SJCRH30 (cell line): ENCODE results near the gene AKAP12. TPM values are rescaled to one million over a fixed set of nuclear protein-coding genes. Genes with fewer than 3 reads are reported as not detected.

ENCODE experiments used
- DNase-seq, 2 experiments: peaks; one replicate each; pipeline ENCODE4 v3.0.0-alpha.2; 2015 to 2020
- H3K27ac ChIP-seq: fragments of 250-450 bp; sonication (Bioruptor Pico); 2 replicates; pipeline ENCODE4 v1.5.1; 2020; ENCODE audit warnings: mild to moderate bottlenecking, moderate library complexity
- H3K27me3 ChIP-seq: fragments of 250-450 bp; sonication (Bioruptor Pico); 2 replicates; pipeline ENCODE4 v1.5.1; 2020; ENCODE audit warnings: mild to moderate bottlenecking, moderate library complexity
- H3K36me3 ChIP-seq: fragments of 250-450 bp; sonication (Bioruptor Pico); 2 replicates; pipeline ENCODE4 v1.5.1; 2020; ENCODE audit warnings: mild to moderate bottlenecking, moderate library complexity
- H3K4me1 ChIP-seq: fragments of 250-450 bp; sonication (Bioruptor Pico); 2 replicates; pipeline ENCODE4 v1.5.1; 2020; ENCODE audit warnings: mild to moderate bottlenecking, moderate library complexity
- H3K4me3 ChIP-seq: fragments of 250-450 bp; sonication (Bioruptor Pico); 2 replicates; pipeline ENCODE4 v1.5.1; 2020; ENCODE audit warnings: mild to moderate bottlenecking, moderate library complexity
- H3K9me3 ChIP-seq: fragments of 250-450 bp; sonication (Bioruptor Pico); replicated peaks from 2 replicates; pipeline ENCODE4 v1.5.1; 2020; ENCODE audit warnings: mild to moderate bottlenecking, moderate library complexity
- total RNA-seq: library from RNA; depleted of rRNA; stranded (reverse); fragments of >200 nt; shearing (Covaris generic); gene quantifications from 2 replicates; pipeline ENCODE4 v1.2.3, GENCODE V29; 2014; rRNA removed

Gene AKAP12, protein sequence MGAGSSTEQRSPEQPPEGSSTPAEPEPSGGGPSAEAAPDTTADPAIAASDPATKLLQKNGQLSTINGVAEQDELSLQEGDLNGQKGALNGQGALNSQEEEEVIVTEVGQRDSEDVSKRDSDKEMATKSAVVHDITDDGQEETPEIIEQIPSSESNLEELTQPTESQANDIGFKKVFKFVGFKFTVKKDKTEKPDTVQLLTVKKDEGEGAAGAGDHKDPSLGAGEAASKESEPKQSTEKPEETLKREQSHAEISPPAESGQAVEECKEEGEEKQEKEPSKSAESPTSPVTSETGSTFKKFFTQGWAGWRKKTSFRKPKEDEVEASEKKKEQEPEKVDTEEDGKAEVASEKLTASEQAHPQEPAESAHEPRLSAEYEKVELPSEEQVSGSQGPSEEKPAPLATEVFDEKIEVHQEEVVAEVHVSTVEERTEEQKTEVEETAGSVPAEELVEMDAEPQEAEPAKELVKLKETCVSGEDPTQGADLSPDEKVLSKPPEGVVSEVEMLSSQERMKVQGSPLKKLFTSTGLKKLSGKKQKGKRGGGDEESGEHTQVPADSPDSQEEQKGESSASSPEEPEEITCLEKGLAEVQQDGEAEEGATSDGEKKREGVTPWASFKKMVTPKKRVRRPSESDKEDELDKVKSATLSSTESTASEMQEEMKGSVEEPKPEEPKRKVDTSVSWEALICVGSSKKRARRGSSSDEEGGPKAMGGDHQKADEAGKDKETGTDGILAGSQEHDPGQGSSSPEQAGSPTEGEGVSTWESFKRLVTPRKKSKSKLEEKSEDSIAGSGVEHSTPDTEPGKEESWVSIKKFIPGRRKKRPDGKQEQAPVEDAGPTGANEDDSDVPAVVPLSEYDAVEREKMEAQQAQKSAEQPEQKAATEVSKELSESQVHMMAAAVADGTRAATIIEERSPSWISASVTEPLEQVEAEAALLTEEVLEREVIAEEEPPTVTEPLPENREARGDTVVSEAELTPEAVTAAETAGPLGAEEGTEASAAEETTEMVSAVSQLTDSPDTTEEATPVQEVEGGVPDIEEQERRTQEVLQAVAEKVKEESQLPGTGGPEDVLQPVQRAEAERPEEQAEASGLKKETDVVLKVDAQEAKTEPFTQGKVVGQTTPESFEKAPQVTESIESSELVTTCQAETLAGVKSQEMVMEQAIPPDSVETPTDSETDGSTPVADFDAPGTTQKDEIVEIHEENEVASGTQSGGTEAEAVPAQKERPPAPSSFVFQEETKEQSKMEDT (N-terminal part only)
- total RNA-seq = 63.4 and 70.8 TPM in 2 replicates

DNA sequence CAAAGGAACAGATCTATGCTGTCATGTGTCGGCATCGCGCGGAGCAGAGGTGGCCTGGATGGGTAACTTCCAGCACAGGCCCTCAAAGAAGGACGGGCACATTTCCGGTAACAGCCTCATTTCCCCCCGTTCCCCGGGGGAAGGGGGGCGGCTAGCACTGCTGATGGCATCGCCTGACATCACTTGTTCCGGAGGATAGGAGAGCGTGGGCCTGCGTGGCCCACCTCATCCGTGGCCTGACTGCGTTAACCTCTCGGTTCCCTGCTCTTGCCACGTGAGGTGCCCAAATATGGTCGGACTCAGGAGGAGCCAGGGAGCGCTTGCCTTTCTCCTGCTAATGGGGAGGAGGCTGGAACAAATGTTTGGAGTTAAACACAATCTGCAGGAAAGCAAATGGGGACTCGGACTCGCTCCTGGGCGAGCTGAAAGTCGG lies at the start of gene AKAP12:
AKAP12 (plus strand) TSS at position 365 of the 433 bp plus-strand sequence. CDS start 596 bp downstream, outside the sequence.
- Histone ChIP-seq H3K4me1 (peaks cover 3% of the 10 kb centered on the region; the same call in 1 of the 2 replicates), H3K36me3 (no peaks in the 10 kb centered on the region), H3K27ac (peak within 1 kb of the TSS; percentile 58), H3K9me3 (no peaks in the 10 kb centered on the region; the same call in 1 of the 2 replicates), H3K4me3 (peak within 1 kb of the TSS; percentile 75), H3K27me3 (no peaks in the 10 kb centered on the region)
- DNase-seq = peak; percentile 76 to 82

DNA sequence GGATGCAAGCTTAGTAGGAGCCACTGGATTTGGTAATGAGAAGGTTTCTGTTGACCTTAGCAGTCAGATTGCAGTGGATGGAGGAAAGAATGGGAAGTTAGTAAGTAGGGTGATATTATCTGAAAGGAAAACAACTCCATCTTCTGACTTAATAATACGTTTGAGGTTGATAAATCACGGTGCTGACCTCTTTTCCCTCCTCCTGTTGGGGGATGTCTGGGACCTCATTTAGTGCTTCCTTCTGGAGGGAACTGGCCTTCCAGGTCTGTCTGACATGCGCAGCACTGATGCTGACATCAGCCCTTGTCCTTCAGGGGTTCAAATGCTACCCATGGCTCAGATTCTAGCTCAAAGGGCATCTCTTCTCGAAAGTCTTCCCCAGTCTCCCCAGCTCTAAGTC lies 48.2 kb upstream of the AKAP12 start:
- DNase-seq = no peak
- H3K9me3 ChIP-seq = no peaks in the 10 kb centered on the region
- no peak overlapping the region for H3K4me3 ChIP-seq
- H3K4me1 ChIP-seq = no peaks in the 10 kb centered on the region
- H3K27me3 ChIP-seq = no peaks in the 10 kb centered on the region
- no peaks in the 10 kb centered on the region for H3K36me3 ChIP-seq
- H3K27ac ChIP-seq = no peak overlapping the region

DNA sequence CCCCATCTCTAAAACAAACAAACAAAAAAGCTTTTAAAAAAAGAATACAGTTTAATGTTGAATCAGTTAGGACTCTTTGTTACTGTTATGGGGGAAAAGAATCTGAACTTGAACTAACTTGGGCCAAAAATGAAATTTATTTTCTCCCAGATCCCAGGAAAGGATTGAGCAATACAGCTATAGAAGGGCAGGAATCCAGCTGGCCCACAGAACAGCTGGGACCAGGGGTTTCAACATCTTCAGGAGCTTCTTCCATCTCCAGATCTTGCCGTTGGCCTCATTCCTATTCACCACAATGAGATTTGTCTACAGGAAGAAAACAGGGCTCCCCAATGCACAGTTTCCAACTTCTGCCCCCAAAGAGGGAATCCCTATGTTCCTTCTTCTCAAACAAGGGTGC lies 43.2 kb upstream of the AKAP12 start:
- H3K4me1 ChIP-seq = peaks cover 11% of the 10 kb centered on the region
- H3K27ac ChIP-seq = no peak overlapping the region
- no peak for DNase-seq
- no peaks in the 10 kb centered on the region for H3K9me3 ChIP-seq
- H3K4me3 ChIP-seq = no peak overlapping the region
- H3K27me3 ChIP-seq = no peaks in the 10 kb centered on the region
- no peaks in the 10 kb centered on the region for H3K36me3 ChIP-seq

DNA sequence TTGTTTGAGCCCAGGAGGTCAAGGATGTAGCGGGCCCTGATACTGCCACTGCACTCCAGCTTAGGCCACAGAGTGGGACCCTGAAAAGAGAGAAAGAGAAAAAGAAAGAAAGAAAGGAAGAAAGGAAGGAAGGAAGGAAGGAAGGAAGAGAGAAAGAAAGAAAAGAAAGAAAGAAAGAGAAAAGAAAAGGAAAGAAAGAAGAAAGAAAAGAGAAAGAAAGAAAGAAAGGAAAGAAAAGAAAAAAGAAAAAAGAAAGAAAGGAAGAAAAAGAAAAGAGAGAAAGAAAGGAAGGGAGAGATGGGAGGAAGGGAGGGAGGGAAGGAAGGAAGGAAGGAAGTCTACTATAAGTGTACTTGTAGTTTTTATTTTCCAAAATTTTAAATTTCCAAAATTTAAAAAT lies 42.2 kb upstream of the AKAP12 start:
- H3K4me1 ChIP-seq = peaks cover 11% of the 10 kb centered on the region
- no peaks in the 10 kb centered on the region for H3K9me3 ChIP-seq
- H3K27me3 ChIP-seq = no peaks in the 10 kb centered on the region
- DNase-seq = no peak
- no peak overlapping the region for H3K27ac ChIP-seq
- H3K36me3 ChIP-seq = no peaks in the 10 kb centered on the region
- no peak overlapping the region for H3K4me3 ChIP-seq

DNA sequence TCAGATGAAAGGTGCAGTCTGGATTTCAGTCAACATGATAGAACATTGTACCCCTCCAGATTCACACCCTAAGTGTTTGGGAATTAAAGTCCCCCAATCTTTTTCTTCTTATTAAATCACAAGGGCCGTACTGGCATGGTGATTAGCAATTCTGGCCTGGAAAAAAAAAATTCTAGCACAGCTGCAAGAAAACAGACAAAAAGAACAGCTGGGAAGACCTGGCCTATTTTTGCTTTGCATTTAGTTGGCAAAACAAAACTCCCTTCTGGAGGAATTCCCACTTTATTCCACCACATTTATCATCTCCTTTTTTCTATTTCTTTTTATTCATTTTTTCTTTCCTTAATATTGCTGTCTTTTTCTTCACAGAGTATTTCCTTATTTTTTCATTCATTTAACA lies 39.8 kb upstream of the AKAP12 start:
- Histone ChIP-seq H3K4me3 (no peak overlapping the region), H3K27me3 (no peaks in the 10 kb centered on the region), H3K36me3 (no peaks in the 10 kb centered on the region), H3K4me1 (peaks cover 11% of the 10 kb centered on the region), H3K9me3 (no peaks in the 10 kb centered on the region), H3K27ac (no peak overlapping the region; the same call in 1 of the 2 replicates)
- peak in 1 of 2 experiments; percentile 54 for DNase-seq

DNA sequence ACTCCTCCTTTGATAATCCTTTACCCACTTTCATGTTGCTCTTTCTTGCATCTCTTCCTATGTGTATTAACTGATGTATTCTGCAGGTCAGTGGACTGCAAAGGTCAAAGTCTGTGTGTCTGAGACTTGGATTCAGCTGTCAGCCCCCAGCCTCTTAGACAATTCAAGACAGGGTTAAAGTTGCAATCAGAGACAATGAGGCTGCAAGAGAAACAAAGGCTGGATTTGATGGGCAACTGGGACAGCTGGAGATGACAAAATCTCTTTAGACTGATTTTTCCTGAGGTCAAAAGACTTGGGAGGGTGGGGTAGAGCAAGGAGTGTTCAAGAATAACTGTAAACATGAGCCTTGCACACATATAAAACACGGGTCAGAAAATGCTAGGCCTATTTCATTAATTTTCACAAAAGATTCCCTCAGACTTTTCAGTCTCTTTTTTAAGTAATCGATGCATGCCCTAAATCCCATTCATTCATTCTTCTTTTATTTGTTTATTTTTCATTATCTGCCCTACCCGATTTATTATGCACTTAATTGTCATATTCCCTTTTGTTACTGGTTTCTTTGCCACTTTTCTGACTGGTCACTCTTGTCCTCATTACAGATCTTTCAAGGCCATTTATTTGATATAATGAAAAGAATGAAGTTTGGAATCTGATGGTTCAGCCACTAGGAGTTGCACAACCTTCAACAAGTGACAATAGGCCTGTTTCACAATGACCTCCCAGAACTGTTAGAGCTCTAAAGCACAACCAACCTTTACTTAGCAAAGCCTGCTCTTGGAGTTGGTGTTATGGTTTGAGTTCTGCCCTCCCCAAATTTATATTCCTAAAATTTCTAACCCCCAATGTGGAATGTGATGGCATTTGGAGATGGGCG lies 33.8 kb upstream of the AKAP12 start:
- Histone ChIP-seq H3K36me3 (no peaks in the 10 kb centered on the region), H3K27ac (no peak overlapping the region), H3K27me3 (no peaks in the 10 kb centered on the region), H3K4me1 (peaks cover 6% of the 10 kb centered on the region; the same call in 1 of the 2 replicates), H3K9me3 (peaks cover 4% of the 10 kb centered on the region; the same call in 1 of the 2 replicates), H3K4me3 (no peak overlapping the region)
- DNase-seq = no peak

DNA sequence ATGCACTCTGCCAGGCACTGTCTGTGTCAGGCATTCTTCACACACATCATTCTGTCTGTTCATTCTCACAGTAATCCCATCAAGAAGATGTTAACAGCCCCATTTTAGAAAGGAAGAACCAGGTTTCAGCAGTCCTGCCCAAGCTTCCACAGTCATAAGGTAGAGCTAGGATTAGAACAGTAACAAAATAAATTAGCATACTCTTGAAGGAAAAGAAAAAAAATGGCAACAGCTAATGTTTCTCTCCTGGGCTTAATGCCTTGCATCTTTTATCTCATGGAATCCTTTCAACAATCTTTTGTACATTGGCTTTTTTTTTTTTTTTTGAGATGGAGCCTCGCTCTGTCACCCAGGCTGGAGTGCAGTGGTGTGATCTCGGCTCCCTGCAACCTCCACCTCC lies 32.1 kb upstream of the AKAP12 start:
- no peak overlapping the region for H3K4me3 ChIP-seq
- H3K4me1 ChIP-seq = peaks cover 6% of the 10 kb centered on the region; the same call in 1 of the 2 replicates
- DNase-seq = no peak
- peaks cover 12% of the 10 kb centered on the region; the same call in 1 of the 2 replicates for H3K9me3 ChIP-seq
- H3K36me3 ChIP-seq = no peaks in the 10 kb centered on the region
- H3K27me3 ChIP-seq = no peaks in the 10 kb centered on the region
- H3K27ac ChIP-seq = no peak overlapping the region

DNA sequence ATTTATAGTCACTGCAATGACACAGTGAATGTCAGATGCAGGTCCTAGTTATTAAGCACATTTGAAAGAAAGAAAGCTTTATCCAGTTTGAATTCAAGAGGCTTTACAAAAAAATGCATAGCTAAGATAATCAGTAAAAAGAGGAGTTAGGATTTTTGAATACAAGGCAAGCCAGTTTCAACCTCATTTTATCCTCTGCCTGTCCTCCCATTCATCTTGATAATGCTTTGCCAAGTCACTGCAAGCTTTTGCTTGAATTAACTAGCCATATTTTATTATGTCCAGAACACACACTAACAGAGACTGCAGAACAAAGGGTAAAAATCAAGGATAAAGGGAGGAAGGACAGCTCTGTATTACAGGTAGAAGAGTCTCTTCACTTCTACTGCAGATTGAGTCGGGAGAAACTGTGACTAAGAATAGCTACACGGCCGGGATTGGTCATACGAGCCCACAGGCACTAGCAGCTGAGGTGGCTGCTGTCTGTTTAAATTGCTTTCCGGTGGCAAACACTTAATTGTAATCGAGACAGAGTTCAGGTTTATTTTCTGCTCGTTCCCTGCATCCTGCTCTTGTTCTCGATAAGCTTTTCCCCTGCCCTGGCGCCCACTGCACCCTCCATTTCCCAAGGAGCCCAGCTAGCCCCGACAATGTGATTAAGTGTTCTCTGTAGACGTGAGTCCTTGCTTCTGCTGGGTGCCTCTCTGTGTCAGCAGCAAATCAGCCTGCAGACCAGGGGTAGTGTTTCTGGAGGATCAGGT lies 30.5 kb upstream of the AKAP12 start:
- Histone ChIP-seq H3K36me3 (no peaks in the 10 kb centered on the region), H3K27me3 (no peaks in the 10 kb centered on the region), H3K4me1 (peaks cover 6% of the 10 kb centered on the region; the same call in 1 of the 2 replicates), H3K27ac (no peak overlapping the region), H3K4me3 (peak overlapping the region; percentile 24), H3K9me3 (peaks cover 12% of the 10 kb centered on the region; the same call in 1 of the 2 replicates)
- peak; percentile 40 to 66 for DNase-seq

DNA sequence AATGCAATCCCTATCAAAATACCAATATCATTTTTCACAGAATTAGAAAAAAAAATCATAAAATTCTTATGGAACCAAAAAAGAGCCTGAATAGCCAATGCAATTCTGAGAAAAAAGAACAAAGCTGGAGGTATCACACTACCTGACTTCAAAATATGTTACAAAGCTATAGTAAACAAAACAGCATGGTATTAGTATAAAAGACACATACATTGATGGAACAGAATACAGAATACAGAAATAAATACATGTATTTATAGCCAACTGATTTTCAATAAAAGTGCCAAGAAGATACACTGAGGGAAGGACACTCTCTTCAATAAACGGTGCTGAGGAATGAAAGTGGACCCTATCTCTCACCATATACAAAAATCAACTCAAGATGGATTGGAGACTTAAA lies 28.7 kb upstream of the AKAP12 start:
- H3K9me3 ChIP-seq = peaks cover 12% of the 10 kb centered on the region; the same call in 1 of the 2 replicates
- peaks cover 4% of the 10 kb centered on the region; the same call in 1 of the 2 replicates for H3K4me1 ChIP-seq
- no peak overlapping the region for H3K4me3 ChIP-seq
- no peaks in the 10 kb centered on the region for H3K27me3 ChIP-seq
- no peak for DNase-seq
- no peaks in the 10 kb centered on the region for H3K36me3 ChIP-seq
- H3K27ac ChIP-seq = no peak overlapping the region

DNA sequence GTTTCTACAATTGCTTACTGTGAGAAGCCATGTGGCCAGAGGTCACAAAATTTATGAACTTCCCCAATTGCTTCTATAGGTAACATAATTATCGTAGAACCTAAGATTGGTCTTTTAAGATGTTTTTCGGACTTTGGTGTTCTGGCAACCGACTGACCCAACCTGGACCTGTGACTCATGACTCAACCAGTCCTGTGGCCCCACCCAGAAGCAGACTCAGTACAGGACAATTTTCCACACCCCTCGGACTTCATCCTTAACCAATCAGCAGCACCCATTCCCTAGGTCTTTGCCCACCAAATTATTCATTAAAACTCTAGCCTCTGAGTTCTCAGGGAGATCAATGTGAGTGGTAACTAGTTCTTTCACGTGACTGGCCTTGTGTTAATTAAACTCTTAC lies 26.4 kb upstream of the AKAP12 start:
- Histone ChIP-seq H3K4me3 (no peak overlapping the region), H3K36me3 (no peaks in the 10 kb centered on the region), H3K4me1 (peaks cover 4% of the 10 kb centered on the region; the same call in 1 of the 2 replicates), H3K9me3 (peaks cover 12% of the 10 kb centered on the region; the same call in 1 of the 2 replicates), H3K27me3 (no peaks in the 10 kb centered on the region), H3K27ac (no peak overlapping the region)
- no peak for DNase-seq

DNA sequence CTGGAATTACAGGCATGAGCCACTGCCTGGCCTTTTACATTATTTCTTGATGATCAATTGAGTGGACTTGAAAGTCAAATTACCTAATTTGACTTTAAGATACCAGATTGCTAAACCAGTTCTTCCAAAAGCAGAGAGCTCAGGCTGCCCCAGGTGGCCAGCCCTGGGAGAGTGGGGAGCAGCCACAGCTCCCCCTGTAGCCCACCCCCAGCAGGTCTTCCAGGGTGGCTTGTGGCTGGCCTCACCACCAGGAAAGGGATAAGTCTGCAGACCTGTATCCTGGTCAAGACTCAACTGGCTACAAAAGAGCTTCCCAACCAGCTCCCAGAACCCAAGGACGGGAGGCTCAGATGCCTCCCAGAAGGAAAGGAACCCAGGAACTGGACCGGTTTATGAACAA lies 23.8 kb upstream of the AKAP12 start:
- Histone ChIP-seq H3K27me3 (no peaks in the 10 kb centered on the region), H3K36me3 (no peaks in the 10 kb centered on the region), H3K27ac (no peak overlapping the region), H3K9me3 (peaks cover 7% of the 10 kb centered on the region; the same call in 1 of the 2 replicates), H3K4me1 (no peaks in the 10 kb centered on the region), H3K4me3 (no peak overlapping the region)
- DNase-seq = no peak

DNA sequence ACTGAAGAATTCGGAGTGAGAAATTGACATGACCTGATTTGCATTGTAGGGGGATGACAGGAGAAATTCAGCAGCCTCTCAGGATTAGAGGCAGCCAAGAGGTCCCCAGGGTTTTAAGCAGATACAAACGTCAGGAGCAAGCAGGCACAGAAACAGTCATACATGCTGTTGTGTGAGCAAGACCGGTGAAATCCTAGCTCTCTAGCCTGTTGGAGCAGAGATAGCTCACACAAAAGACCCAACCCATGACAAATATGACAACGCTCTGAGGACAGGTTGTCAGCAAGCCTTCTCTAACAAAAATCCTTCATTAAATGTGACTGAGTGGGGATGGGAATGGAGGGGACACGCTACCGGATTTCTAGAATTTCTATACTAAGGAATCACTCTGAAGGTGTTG lies 23.0 kb upstream of the AKAP12 start:
- no peak overlapping the region for H3K4me3 ChIP-seq
- no peaks in the 10 kb centered on the region for H3K27me3 ChIP-seq
- H3K27ac ChIP-seq = no peak overlapping the region
- no peak for DNase-seq
- H3K9me3 ChIP-seq = no peaks in the 10 kb centered on the region; the same call in 1 of the 2 replicates
- no peaks in the 10 kb centered on the region for H3K4me1 ChIP-seq
- no peaks in the 10 kb centered on the region for H3K36me3 ChIP-seq

DNA sequence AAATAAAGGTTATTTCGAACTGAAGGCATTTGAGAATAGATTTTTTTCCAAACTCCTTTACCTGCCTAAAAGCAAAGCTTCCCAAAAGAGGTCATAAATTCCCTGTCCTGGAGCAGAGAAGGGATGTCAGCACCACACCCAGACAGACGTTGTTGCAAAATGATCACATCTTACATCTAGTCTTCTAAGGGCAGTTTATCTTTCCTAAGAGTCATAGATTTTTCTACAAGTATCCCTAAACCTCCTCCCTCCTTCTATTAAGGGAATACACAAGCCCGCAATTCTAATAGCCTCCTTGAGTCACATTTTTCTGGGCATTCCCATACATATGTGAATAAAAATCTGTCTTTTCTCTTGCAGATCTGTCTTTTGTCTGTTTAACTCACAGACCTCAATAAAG lies 20.6 kb upstream of the AKAP12 start:
- DNase-seq = no peak
- Histone ChIP-seq H3K9me3 (no peaks in the 10 kb centered on the region), H3K36me3 (no peaks in the 10 kb centered on the region), H3K4me3 (no peak overlapping the region), H3K27me3 (no peaks in the 10 kb centered on the region), H3K4me1 (no peaks in the 10 kb centered on the region), H3K27ac (no peak overlapping the region)
